Measurements from ENCODE around the gene FGF6. TPM values are rescaled to one million over a fixed set of nuclear protein-coding genes. Genes with fewer than 3 reads are reported as not detected.

FGF6 gene
- total RNA-seq, 1 donor from 2014 or later, result not detected

GRCh38 chr12:4450551-4451112 is 5.0 kb upstream of the FGF6 start:
- DNase-seq (ENCODE audit: low read depth) (no peak), FAIRE-seq (peak; percentile 7)
- Histone ChIP-seq H3K27me3 (ENCODE audit: control insufficient read depth, insufficient read depth, low read length) (peaks cover 3% of the 10 kb centered on the region), H3K4me3 (ENCODE audit: low read depth, low read length) (no peak overlapping the region), H3K36me3 (ENCODE audit: control insufficient read depth, insufficient read depth, low read length) (no peaks in the 10 kb centered on the region)
- TF ChIP-seq CTCF (IDR thresholded peaks at IDR 0.05; ENCODE audit: insufficient read depth, low read length, severe bottlenecking), result no peak

- Histone ChIP-seq H3K36me3 (ENCODE audit: control insufficient read depth, insufficient read depth, low read length) (no peaks in the 10 kb centered on the region), H3K27me3 (ENCODE audit: control insufficient read depth, insufficient read depth, low read length) (peaks cover 3% of the 10 kb centered on the region), H3K4me3 (ENCODE audit: low read depth, low read length) (no peak overlapping the region)
- TF ChIP-seq CTCF (IDR thresholded peaks at IDR 0.05; ENCODE audit: insufficient read depth, low read length, severe bottlenecking), result no peak
- DNase-seq (ENCODE audit: low read depth) (peak; percentile 22), FAIRE-seq (no peak)
Measured at GRCh38 chr12:4449851-4450221, 4.2 kb upstream of the FGF6 start.

GRCh38 chr12:4448943-4449850 is 3.6 kb upstream of the FGF6 start:
- H3K36me3 ChIP-seq (ENCODE audit: control insufficient read depth, insufficient read depth, low read length), result no peaks in the 10 kb centered on the region
- DNase-seq (ENCODE audit: low read depth), result no peak
- TF ChIP-seq CTCF (IDR thresholded peaks at IDR 0.05; ENCODE audit: insufficient read depth, low read length, severe bottlenecking), result no peak
- peaks cover 3% of the 10 kb centered on the region for H3K27me3 ChIP-seq (ENCODE audit: control insufficient read depth, insufficient read depth, low read length)
- FAIRE-seq, result no peak
- no peak overlapping the region for H3K4me3 ChIP-seq (ENCODE audit: low read depth, low read length)

GRCh38 chr12:4448371-4448940 is 2.8 kb upstream of the FGF6 start:
- Histone ChIP-seq H3K36me3 (ENCODE audit: control insufficient read depth, insufficient read depth, low read length) (no peaks in the 10 kb centered on the region), H3K27me3 (ENCODE audit: control insufficient read depth, insufficient read depth, low read length) (peaks cover 3% of the 10 kb centered on the region), H3K4me3 (ENCODE audit: low read depth, low read length) (no peak overlapping the region)
- no peak for DNase-seq (ENCODE audit: low read depth)
- FAIRE-seq, result no peak
- no peak for TF ChIP-seq CTCF (IDR thresholded peaks at IDR 0.05; ENCODE audit: insufficient read depth, low read length, severe bottlenecking)

- no peak overlapping the region for H3K4me3 ChIP-seq (ENCODE audit: low read depth, low read length)
- H3K36me3 ChIP-seq (ENCODE audit: control insufficient read depth, insufficient read depth, low read length), result no peaks in the 10 kb centered on the region
- TF ChIP-seq CTCF (IDR thresholded peaks at IDR 0.05; ENCODE audit: insufficient read depth, low read length, severe bottlenecking), result no peak
- DNase-seq (ENCODE audit: low read depth) (no peak), FAIRE-seq (peak; percentile 18)
- H3K27me3 ChIP-seq (ENCODE audit: control insufficient read depth, insufficient read depth, low read length), result peaks cover 3% of the 10 kb centered on the region
Measured at GRCh38 chr12:4447151-4447550, 1.5 kb upstream of the FGF6 start.

All from bronchial epithelial cell (primary cell).